Mucosa of descending colon (tissue), 3 donors: ENCODE results near the gene EPN1. TPM values are rescaled to one million over a fixed set of nuclear protein-coding genes. Genes with fewer than 3 reads are reported as not detected.

Experiments
- ATAC-seq: fragments of 200-7000 bp; cut with Tn5 transposase; one replicate; pipeline ENCODE4 v1.9.1; 2020; ENCODE audit warnings: mild to moderate bottlenecking, moderate library complexity
- DNase-seq, 3 donors: peaks; one replicate each; pipeline ENCODE4 v3.0.0-alpha.2; 2020
- H3K36me3 ChIP-seq: fragments of 200-600 bp; one replicate; pipeline ENCODE4 v1.8.0; 2021; ENCODE audit warnings: low read depth, mild to moderate bottlenecking
- H3K4me1 ChIP-seq: fragments of 200-600 bp; one replicate; pipeline ENCODE4 v1.8.0; 2021; ENCODE audit warnings: low read depth, mild to moderate bottlenecking
- H3K4me3 ChIP-seq: fragments of 200-600 bp; one replicate; pipeline ENCODE4 v1.8.0; 2021; ENCODE audit warnings: mild to moderate bottlenecking
- H3K9me3 ChIP-seq: fragments of 200-600 bp; one replicate; pipeline ENCODE4 v1.8.0; 2021; ENCODE audit warnings: mild to moderate bottlenecking
- intact Hi-C, 2 donors: fragments of 100-400 bp; cut with DNase I in 1 of 2; cut with micrococcal nuclease in 1 of 2; formaldehyde crosslinking; loops; one replicate each; pipeline versions ENCODE4 v1.11.0 to v1.11.1; 2022; cut with DNase I, micrococcal nuclease
- total RNA-seq, 3 donors: library from RNA; stranded (reverse); fragmentation: NEBNext Ultra II Directional in 2 of 3; extraction: Animal tissue kit (Norgen Biotek cat#: 25700) in 2 of 3; gene quantifications; one replicate each; pipeline versions ENCODE4 v1.2.1 to v1.2.4, GENCODE V29; 2021 to 2023
- TF ChIP-seq, protein P1 (sequence below): fragments of 200-600 bp; IDR thresholded peaks from one replicate; pipeline ENCODE4 v1.8.0; 2022; ENCODE audit warnings: antibody characterized with exemption, mild to moderate bottlenecking
- donor health status: DM: no; HTN: no; CAD: no; lungs with moderate emphysema.
- donor health status: DM: no; HTN: no; CAD: no.
- donor health status: DM: no; HTN: yes; CAD: no.

The EPN1 gene
- total RNA-seq, 3 donors from 2014 or later, result 156 to 251 (median 192) TPM

DNA sequence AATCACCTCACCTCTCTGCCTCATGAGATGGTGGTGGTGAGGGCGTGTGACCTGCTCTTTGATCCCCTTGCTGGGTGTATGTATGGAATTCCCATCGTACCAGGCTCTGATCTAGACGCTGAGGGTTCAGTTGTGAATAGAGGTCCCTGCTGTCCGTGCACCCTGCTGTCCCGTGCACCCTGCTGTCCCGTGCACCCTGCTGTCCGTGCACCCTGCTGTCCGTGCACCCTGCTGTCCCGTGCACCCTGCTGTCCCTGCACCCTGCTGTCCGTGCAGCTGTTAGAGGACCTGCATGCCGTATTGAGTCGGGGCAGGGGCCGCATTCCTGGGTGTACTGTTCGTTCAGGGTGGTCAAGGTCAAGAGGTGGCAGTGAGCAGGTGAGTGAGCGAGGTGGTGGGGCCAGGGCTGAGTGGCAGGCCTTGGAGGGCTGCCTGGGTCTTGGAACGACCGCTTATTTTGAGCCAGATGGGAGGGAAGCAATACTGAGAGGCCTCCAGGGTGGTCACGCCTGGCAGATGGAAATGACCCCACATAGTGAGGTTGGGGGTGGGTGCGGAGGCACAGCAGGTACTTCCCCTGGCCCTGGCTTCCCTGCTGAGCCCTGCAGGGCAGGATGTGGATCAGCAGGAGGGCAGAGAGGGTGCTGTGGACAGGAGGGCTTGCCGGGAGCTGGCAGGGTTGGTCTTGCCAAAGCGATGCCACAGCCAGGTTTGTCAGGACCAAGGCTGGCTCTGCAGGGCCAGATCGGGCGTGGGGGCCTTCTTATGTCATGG lies 4.6 kb upstream of the EPN1 start:
- no peaks in the 10 kb centered on the region for H3K9me3 ChIP-seq
- no peak overlapping the region for H3K4me3 ChIP-seq
- ATAC-seq (no peak), DNase-seq (peak in 1 of 3 donors; percentile 82)
- H3K36me3 ChIP-seq, result peaks cover 10% of the 10 kb centered on the region
- intact Hi-C loops, result no loop called here
- TF ChIP-seq, protein P1, sequence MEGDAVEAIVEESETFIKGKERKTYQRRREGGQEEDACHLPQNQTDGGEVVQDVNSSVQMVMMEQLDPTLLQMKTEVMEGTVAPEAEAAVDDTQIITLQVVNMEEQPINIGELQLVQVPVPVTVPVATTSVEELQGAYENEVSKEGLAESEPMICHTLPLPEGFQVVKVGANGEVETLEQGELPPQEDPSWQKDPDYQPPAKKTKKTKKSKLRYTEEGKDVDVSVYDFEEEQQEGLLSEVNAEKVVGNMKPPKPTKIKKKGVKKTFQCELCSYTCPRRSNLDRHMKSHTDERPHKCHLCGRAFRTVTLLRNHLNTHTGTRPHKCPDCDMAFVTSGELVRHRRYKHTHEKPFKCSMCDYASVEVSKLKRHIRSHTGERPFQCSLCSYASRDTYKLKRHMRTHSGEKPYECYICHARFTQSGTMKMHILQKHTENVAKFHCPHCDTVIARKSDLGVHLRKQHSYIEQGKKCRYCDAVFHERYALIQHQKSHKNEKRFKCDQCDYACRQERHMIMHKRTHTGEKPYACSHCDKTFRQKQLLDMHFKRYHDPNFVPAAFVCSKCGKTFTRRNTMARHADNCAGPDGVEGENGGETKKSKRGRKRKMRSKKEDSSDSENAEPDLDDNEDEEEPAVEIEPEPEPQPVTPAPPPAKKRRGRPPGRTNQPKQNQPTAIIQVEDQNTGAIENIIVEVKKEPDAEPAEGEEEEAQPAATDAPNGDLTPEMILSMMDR, result no peak
- peaks cover 3% of the 10 kb centered on the region for H3K4me1 ChIP-seq

DNA sequence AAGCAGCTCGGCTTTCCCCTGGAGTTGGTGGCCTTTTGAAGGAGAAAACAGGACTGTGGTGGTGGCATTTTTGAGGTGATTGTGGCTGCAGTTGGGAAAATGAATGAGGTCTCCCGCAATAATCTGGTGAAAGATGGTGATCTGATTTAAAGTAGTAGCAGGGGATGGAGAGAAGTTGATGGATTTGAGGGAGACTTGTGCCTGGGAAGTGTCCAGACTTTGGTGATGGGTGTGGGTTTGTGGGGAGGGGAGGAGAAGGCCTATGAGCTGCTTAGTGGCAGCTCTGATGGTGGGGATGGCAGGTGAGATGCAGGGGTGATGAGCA lies 4.0 kb upstream of the EPN1 start:
- TF ChIP-seq, protein P1, result no peak
- intact Hi-C loops, result no loop called here
- Histone ChIP-seq H3K9me3 (no peaks in the 10 kb centered on the region), H3K4me3 (no peak overlapping the region), H3K4me1 (peaks cover 7% of the 10 kb centered on the region), H3K36me3 (peaks cover 6% of the 10 kb centered on the region)
- no peak for DNase-seq
- no peak for ATAC-seq

DNA sequence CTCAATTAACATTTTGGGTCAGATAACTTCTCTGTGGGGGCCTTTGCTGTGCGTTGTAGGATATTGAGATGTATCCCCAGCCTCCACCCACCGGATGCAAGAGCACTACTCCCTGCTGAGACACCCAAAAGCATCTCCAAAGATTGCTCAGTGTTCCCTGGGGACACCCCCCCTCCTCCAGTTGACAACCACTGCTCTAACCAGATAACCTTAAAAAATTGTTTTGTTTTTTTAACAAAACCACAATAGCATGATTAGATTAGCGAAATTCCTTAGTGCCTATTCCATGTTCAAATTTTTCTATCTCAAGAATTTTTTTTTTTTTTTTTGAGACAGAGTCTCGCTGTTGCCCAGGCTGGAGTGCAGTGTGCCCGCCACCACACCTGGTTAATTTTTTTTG lies 2.6 kb upstream of the EPN1 start:
- intact Hi-C loops, result no loop called here
- Histone ChIP-seq H3K36me3 (no peaks in the 10 kb centered on the region), H3K9me3 (no peaks in the 10 kb centered on the region), H3K4me1 (peaks cover 21% of the 10 kb centered on the region), H3K4me3 (no peak overlapping the region)
- DNase-seq (no peak), ATAC-seq (no peak)
- TF ChIP-seq, protein P1, result no peak

DNA sequence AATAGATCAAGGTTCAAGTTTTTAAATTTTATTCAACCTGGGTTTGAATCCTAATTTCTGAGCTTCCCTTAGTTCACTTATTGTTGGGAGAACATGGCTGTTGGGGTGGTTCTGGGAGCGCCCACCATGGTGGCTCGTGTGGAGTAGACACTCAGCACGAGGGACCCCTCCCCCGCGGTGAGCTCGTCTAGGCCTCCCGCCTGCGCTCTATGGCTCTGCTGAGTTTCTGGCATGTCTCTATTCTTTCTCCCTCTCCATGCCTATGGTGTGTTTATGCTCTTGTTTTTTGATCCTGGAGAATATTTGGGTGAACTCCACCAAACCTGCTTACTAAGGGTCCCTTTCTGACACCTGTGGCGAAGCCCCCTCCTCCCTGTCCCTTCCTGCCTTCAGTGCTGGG lies 1.6 kb upstream of the EPN1 start:
- no peaks in the 10 kb centered on the region for H3K36me3 ChIP-seq
- intact Hi-C loops, result no loop called here
- ATAC-seq, result no peak

DNA sequence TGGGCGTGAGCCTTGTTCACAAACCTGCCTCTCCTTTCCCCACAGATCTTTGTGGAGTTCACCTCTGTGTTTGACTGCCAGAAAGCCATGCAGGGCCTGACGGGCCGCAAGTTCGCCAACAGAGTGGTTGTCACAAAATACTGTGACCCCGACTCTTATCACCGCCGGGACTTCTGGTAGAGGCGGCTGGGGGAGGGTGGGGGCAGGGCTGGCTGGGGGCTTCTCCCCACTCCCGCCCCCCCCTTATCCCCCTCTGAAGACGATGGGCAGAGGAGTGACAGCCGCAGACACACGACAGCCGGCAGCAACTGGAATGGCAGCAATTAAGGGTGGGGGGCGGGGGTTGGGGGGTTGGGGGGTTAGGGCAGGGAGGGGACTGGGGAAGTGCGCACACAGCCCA lies 1.1 kb upstream of the EPN1 start:
- H3K9me3 ChIP-seq, result no peaks in the 10 kb centered on the region
- DNase-seq (no peak), ATAC-seq (no peak)
- peaks cover 3% of the 10 kb centered on the region for H3K36me3 ChIP-seq
- peaks cover 32% of the 10 kb centered on the region for H3K4me1 ChIP-seq
- intact Hi-C loops, result no loop called here
- TF ChIP-seq, protein P1, result no peak
- H3K4me3 ChIP-seq, result no peak overlapping the region

More for the DNA sequence above, 1.6 kb upstream of the EPN1 start:
- TF ChIP-seq, protein P1, result no peak
- no peaks in the 10 kb centered on the region for H3K9me3 ChIP-seq
- no peak overlapping the region for H3K4me3 ChIP-seq
- no peak for DNase-seq
- peaks cover 28% of the 10 kb centered on the region for H3K4me1 ChIP-seq
